HepG2 (cell line): ENCODE measurements around the gene SMAD6. TPM values are rescaled to one million over a fixed set of nuclear protein-coding genes. Genes with fewer than 3 reads are reported as not detected.

Source experiments
- ARNTL ChIP-seq: sonication (generic); formaldehyde crosslinking; IDR thresholded peaks from 2 replicates; pipeline ENCODE4 v1.4.0; 2020; ENCODE audit warnings: mild to moderate bottlenecking, missing genetic modification reagents
- HHEX ChIP-seq: IDR thresholded peaks from 2 replicates; pipeline ENCODE4 v1.6.1; 2016; ENCODE audit warnings: control low read depth
- KAT7 ChIP-seq: IDR thresholded peaks from 2 replicates; pipeline ENCODE4 v1.6.1; 2018; ENCODE audit warnings: borderline replicate concordance, missing compliant biosample characterization
- KDM3A ChIP-seq: IDR thresholded peaks from 2 replicates; pipeline ENCODE4 v1.6.1; 2018; ENCODE audit warnings: low read depth, missing compliant biosample characterization
- KDM5A ChIP-seq: fragments of 200-600 bp; sonication (generic); IDR thresholded peaks from 2 replicates; pipeline ENCODE4 v1.7.0; 2018; ENCODE audit warnings: antibody characterized with exemption, mild to moderate bottlenecking, low read length, borderline replicate concordance
- MEIS1 ChIP-seq: sonication (generic); formaldehyde crosslinking; IDR thresholded peaks from 2 replicates; pipeline ENCODE4 v1.9.0; 2021; ENCODE audit warnings: mild to moderate bottlenecking, missing genetic modification reagents, moderate library complexity, borderline replicate concordance
- NFIB ChIP-seq: sonication (generic); formaldehyde crosslinking; IDR thresholded peaks from 2 replicates; pipeline ENCODE4 v1.9.0; 2021; ENCODE audit warnings: missing genetic modification reagents, mild to moderate bottlenecking, borderline replicate concordance
- NR1H2 ChIP-seq: sonication (generic); formaldehyde crosslinking; IDR thresholded peaks from 2 replicates; pipeline ENCODE4 v1.8.1; 2022; ENCODE audit warnings: low read depth, missing genetic modification reagents, borderline replicate concordance
- PITX1 ChIP-seq: sonication (generic); formaldehyde crosslinking; IDR thresholded peaks from 2 replicates; pipeline ENCODE4 v1.5.1; 2020; ENCODE audit warnings: mild to moderate bottlenecking, missing genetic modification reagents
- POLR2AphosphoS5 ChIP-seq: IDR thresholded peaks from 2 replicates; pipeline ENCODE4 v1.6.1; 2012; ENCODE audit warnings: low read depth, low read length
- SNRNP70 ChIP-seq: fragments of 200-400 bp; formaldehyde crosslinking; IDR thresholded peaks from 2 replicates; pipeline ENCODE4 v1.6.1; 2017; ENCODE audit warnings: mild to moderate bottlenecking, low read depth, low read length, moderate library complexity
- SP140L ChIP-seq: sonication (generic); formaldehyde crosslinking; IDR thresholded peaks from 2 replicates; pipeline ENCODE4 v1.4.0; 2020; ENCODE audit warnings: missing genetic modification reagents, borderline replicate concordance
- SRF ChIP-seq: IDR thresholded peaks from 2 replicates; pipeline ENCODE4 v1.6.1; 2011; ENCODE audit warnings: mild to moderate bottlenecking, low read depth, low read length, moderate library complexity
- SRY ChIP-seq: sonication (generic); formaldehyde crosslinking; IDR thresholded peaks from 2 replicates; pipeline ENCODE4 v1.8.0; 2022; ENCODE audit warnings: mild to moderate bottlenecking, missing genetic modification reagents
- STAG1 ChIP-seq: sonication (generic); formaldehyde crosslinking; IDR thresholded peaks from 2 replicates; pipeline ENCODE4 v1.4.0; 2020; ENCODE audit warnings: missing genetic modification reagents
- TAF1 ChIP-seq: sonication (generic); formaldehyde crosslinking; IDR thresholded peaks from 2 replicates; pipeline ENCODE4 v1.4.0; 2020; ENCODE audit warnings: missing genetic modification reagents
- TBL1XR1 ChIP-seq: fragments of 150-350 bp; IDR thresholded peaks from 2 replicates; pipeline ENCODE4 v1.6.1; 2014; ENCODE audit warnings: borderline replicate concordance, low read length; ENCODE audit not compliant: partially characterized antibody
- TCF7L2 ChIP-seq: IDR thresholded peaks from 2 replicates; pipeline ENCODE4 v1.6.1; 2011; ENCODE audit warnings: mild to moderate bottlenecking, low read depth, low read length, moderate library complexity
- ZNF180 ChIP-seq: sonication (generic); formaldehyde crosslinking; IDR thresholded peaks from 2 replicates; pipeline ENCODE4 v1.4.0; 2020; ENCODE audit warnings: low read depth, missing genetic modification reagents, borderline replicate concordance
- ZNF354B ChIP-seq: sonication (generic); formaldehyde crosslinking; IDR thresholded peaks from 2 replicates; pipeline ENCODE4 v1.8.0; 2022; ENCODE audit warnings: mild to moderate bottlenecking, missing genetic modification reagents
- ZNF468 ChIP-seq: sonication (generic); formaldehyde crosslinking; IDR thresholded peaks from 2 replicates; pipeline ENCODE4 v1.8.0; 2022; ENCODE audit warnings: mild to moderate bottlenecking, moderate library complexity, missing genetic modification reagents
- ZNF510 ChIP-seq: sonication (generic); formaldehyde crosslinking; IDR thresholded peaks from 2 replicates; pipeline ENCODE4 v1.4.0; 2020; ENCODE audit warnings: low read depth, mild to moderate bottlenecking, missing genetic modification reagents
- ZNF558 ChIP-seq: sonication (generic); formaldehyde crosslinking; IDR thresholded peaks from 2 replicates; pipeline ENCODE4 v1.9.0; 2022; ENCODE audit warnings: mild to moderate bottlenecking, missing genetic modification reagents, borderline replicate concordance
- ZNF737 ChIP-seq: sonication (generic); formaldehyde crosslinking; IDR thresholded peaks from 2 replicates; pipeline ENCODE4 v1.5.0; 2020; ENCODE audit warnings: missing genetic modification reagents, mild to moderate bottlenecking, borderline replicate concordance
- ZNF740 ChIP-seq: sonication (generic); formaldehyde crosslinking; IDR thresholded peaks from 2 replicates; pipeline ENCODE4 v1.4.0; 2020; ENCODE audit warnings: missing genetic modification reagents
- ZNF747 ChIP-seq: sonication (generic); formaldehyde crosslinking; IDR thresholded peaks from 2 replicates; pipeline ENCODE4 v1.8.1; 2023; ENCODE audit warnings: missing genetic modification reagents, mild to moderate bottlenecking, borderline replicate concordance
- ZNF766 ChIP-seq: sonication (generic); formaldehyde crosslinking; IDR thresholded peaks from 2 replicates; pipeline ENCODE4 v1.5.0; 2020; ENCODE audit warnings: missing genetic modification reagents, borderline replicate concordance
- ZSCAN20 ChIP-seq: sonication (generic); formaldehyde crosslinking; IDR thresholded peaks from 2 replicates; pipeline ENCODE4 v1.4.0; 2020; ENCODE audit warnings: missing genetic modification reagents, mild to moderate bottlenecking, borderline replicate concordance
- polyA plus RNA-seq, 8 experiments: library from polyadenylated mRNA; depleted of rRNA in 3 of 8; stranded (reverse) in 7 of 8; unstranded in 1 of 8; fragments of >200 nt; fragmentation: Illumina TruSeq in 4 of 8; extraction: Trizol in 4 of 8; gene quantifications; 2 replicates each; pipeline versions ENCODE4 v1.2.1 to v1.2.3, GENCODE V29; 2011 to 2016; ENCODE audit warnings: low read depth in 4 of 8, missing spikeins in 1 of 8, mixed read lengths in 1 of 8; ENCODE audit not compliant: insufficient read depth in 1 of 8
- total RNA-seq, 5 experiments: library from RNA; depleted of rRNA; stranded (reverse); fragments of >200 nt; fragmentation: Illumina TruSeq; extraction: Trizol; gene quantifications; 2 replicates each; pipeline ENCODE4 v1.2.3, GENCODE V29; 2016; ENCODE audit warnings: low read depth in 1 of 5
- TF ChIP-seq, protein P1 (sequence below): sonication (generic); formaldehyde crosslinking; IDR thresholded peaks from 2 replicates; pipeline ENCODE4 v1.5.1; 2020; ENCODE audit warnings: missing genetic modification reagents, mild to moderate bottlenecking, borderline replicate concordance
- TF ChIP-seq, protein P2 (sequence below): sonication (generic); formaldehyde crosslinking; IDR thresholded peaks from 2 replicates; pipeline ENCODE4 v1.5.0; 2020; ENCODE audit warnings: mild to moderate bottlenecking, missing genetic modification reagents

The SMAD6 gene
- total and polyA plus RNA-seq, 2 of the 13 experiments (the other 11 are each of a cell fraction or from before 2014, with no cell fraction given): 3.3 to 4.4 TPM

- no peak for TF ChIP-seq NFIB (CRISPR knock-in tag)
- TF ChIP-seq PITX1: peak; percentile 58
- no peak for TF ChIP-seq NR1H2 (CRISPR knock-in tag)
- no peak for TF ChIP-seq TCF7L2
- no peak for TF ChIP-seq TBL1XR1
- TF ChIP-seq ARNTL (CRISPR knock-in tag): no peak
- peak; percentile 34 for TF ChIP-seq STAG1
- no peak for TF ChIP-seq POLR2AphosphoS5
- no peak for TF ChIP-seq SRF
- peak; percentile 65; the same call in 1 of the 2 replicates for TF ChIP-seq SRY (CRISPR knock-in tag)
- TF ChIP-seq ZNF740 (CRISPR knock-in tag): no peak
- TF ChIP-seq ZNF747 (CRISPR knock-in tag): no peak
- TF ChIP-seq ZNF558 (CRISPR knock-in tag): no peak
- TF ChIP-seq HHEX (CRISPR knock-in tag): no peak
- no peak for TF ChIP-seq KAT7 (CRISPR knock-in tag)
- no peak for TF ChIP-seq SP140L (CRISPR knock-in tag)
- TF ChIP-seq ZNF510 (CRISPR knock-in tag): no peak
- no peak for TF ChIP-seq KDM5A
- no peak for TF ChIP-seq MEIS1
- no peak for TF ChIP-seq ZNF468 (CRISPR knock-in tag)
- 0 out of 2 replicates have a peak, but pooled peaks have one; percentile 38 for TF ChIP-seq ZNF766 (CRISPR knock-in tag)
- TF ChIP-seq TAF1 (CRISPR knock-in tag): no peak
- TF ChIP-seq SNRNP70: no peak
- TF ChIP-seq ZNF737 (CRISPR knock-in tag): no peak
- TF ChIP-seq ZSCAN20: no peak
- TF ChIP-seq ZNF180 (CRISPR knock-in tag): no peak
- TF ChIP-seq, protein P1, sequence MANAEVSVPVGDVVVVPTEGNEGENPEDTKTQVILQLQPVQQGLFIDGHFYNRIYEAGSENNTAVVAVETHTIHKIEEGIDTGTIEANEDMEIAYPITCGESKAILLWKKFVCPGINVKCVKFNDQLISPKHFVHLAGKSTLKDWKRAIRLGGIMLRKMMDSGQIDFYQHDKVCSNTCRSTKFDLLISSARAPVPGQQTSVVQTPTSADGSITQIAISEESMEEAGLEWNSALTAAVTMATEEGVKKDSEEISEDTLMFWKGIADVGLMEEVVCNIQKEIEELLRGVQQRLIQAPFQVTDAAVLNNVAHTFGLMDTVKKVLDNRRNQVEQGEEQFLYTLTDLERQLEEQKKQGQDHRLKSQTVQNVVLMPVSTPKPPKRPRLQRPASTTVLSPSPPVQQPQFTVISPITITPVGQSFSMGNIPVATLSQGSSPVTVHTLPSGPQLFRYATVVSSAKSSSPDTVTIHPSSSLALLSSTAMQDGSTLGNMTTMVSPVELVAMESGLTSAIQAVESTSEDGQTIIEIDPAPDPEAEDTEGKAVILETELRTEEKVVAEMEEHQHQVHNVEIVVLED (CRISPR knock-in tag): no peak
- no peak for TF ChIP-seq ZNF354B (CRISPR knock-in tag)
- TF ChIP-seq, protein P2, sequence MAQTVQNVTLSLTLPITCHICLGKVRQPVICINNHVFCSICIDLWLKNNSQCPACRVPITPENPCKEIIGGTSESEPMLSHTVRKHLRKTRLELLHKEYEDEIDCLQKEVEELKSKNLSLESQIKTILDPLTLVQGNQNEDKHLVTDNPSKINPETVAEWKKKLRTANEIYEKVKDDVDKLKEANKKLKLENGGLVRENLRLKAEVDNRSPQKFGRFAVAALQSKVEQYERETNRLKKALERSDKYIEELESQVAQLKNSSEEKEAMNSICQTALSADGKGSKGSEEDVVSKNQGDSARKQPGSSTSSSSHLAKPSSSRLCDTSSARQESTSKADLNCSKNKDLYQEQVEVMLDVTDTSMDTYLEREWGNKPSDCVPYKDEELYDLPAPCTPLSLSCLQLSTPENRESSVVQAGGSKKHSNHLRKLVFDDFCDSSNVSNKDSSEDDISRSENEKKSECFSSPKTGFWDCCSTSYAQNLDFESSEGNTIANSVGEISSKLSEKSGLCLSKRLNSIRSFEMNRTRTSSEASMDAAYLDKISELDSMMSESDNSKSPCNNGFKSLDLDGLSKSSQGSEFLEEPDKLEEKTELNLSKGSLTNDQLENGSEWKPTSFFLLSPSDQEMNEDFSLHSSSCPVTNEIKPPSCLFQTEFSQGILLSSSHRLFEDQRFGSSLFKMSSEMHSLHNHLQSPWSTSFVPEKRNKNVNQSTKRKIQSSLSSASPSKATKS: no peak
- no peak for TF ChIP-seq KDM3A (CRISPR knock-in tag)
Observed at GRCh38 chr15:66803182-66803729, 101.2 kb downstream of the SMAD6 start (continued).
